Stomach (tissue), 4 donors: ENCODE measurements around the gene UBXN11.

Source experiments
- POLR2A ChIP-seq, 4 donors: fragments of 450-650 bp; IDR thresholded peaks; one replicate each; pipeline ENCODE4 v1.6.1; 2016; ENCODE audit warnings: antibody characterized with exemption in 4 of 4, control low read depth in 2 of 4, mild to moderate bottlenecking in 1 of 4, moderate library complexity in 1 of 4
- TF ChIP-seq, protein P1 (sequence below), 7 experiments: fragments of 450-650 bp in 4 of 7; fragments of 200-600 bp in 3 of 7; sonication (generic) in 3 of 7; IDR thresholded peaks; one replicate each; pipeline ENCODE4 v1.5.1; 2016 to 2019; ENCODE audit warnings: antibody characterized with exemption in 7 of 7, control low read depth in 2 of 7, mild to moderate bottlenecking in 1 of 7

DNA sequence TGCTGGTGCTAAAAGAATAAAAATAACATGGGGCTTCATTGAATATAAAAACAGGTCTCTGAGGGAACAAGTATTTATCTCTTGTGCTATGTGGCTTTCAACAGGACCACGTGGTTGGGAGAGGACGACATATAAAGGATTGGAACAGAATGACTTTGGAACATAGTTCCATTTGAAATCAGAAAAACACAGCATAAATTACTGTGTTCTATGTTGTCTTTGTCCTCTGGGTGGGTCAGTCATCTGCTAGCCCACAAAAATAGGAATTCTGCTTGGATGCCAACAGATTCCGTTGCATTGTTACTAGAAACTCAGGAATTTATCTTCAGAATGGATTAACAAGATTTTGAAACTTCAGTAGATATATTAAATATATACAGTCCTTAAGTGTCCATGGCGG, 66.5 kb downstream of the UBXN11 start:
- TF ChIP-seq, protein P1, sequence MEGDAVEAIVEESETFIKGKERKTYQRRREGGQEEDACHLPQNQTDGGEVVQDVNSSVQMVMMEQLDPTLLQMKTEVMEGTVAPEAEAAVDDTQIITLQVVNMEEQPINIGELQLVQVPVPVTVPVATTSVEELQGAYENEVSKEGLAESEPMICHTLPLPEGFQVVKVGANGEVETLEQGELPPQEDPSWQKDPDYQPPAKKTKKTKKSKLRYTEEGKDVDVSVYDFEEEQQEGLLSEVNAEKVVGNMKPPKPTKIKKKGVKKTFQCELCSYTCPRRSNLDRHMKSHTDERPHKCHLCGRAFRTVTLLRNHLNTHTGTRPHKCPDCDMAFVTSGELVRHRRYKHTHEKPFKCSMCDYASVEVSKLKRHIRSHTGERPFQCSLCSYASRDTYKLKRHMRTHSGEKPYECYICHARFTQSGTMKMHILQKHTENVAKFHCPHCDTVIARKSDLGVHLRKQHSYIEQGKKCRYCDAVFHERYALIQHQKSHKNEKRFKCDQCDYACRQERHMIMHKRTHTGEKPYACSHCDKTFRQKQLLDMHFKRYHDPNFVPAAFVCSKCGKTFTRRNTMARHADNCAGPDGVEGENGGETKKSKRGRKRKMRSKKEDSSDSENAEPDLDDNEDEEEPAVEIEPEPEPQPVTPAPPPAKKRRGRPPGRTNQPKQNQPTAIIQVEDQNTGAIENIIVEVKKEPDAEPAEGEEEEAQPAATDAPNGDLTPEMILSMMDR (IDR thresholded peaks at IDR 0.05) = no peak
- no peak for TF ChIP-seq POLR2A (IDR thresholded peaks at IDR 0.05)
